Fibroblast of pulmonary artery (primary cell): Measurements from ENCODE around the gene ATP8B4.
"Not testable (repeated sequence)": the region's sequence is repeated elsewhere in the genome, so short reads cannot be mapped to it uniquely, and the experiment has no call there.

ENCODE experiments used
- DNase-seq: peaks from one replicate; pipeline ENCODE4 v3.0.0-alpha.2; 2010; ENCODE audit warnings: low read depth
- H3K4me3 ChIP-seq: replicated peaks from 2 replicates; pipeline ENCODE4 v1.5.1; 2011; ENCODE audit warnings: low read depth, mild to moderate bottlenecking, control low read depth, low read length, moderate library complexity
- TF ChIP-seq, protein P1 (sequence below): IDR thresholded peaks from 2 replicates; pipeline ENCODE4 v1.5.1; 2011; ENCODE audit warnings: mild to moderate bottlenecking, control low read depth, low read length, inconsistent platforms; ENCODE audit errors: missing control alignments

The ATP8B4 gene

DNA sequence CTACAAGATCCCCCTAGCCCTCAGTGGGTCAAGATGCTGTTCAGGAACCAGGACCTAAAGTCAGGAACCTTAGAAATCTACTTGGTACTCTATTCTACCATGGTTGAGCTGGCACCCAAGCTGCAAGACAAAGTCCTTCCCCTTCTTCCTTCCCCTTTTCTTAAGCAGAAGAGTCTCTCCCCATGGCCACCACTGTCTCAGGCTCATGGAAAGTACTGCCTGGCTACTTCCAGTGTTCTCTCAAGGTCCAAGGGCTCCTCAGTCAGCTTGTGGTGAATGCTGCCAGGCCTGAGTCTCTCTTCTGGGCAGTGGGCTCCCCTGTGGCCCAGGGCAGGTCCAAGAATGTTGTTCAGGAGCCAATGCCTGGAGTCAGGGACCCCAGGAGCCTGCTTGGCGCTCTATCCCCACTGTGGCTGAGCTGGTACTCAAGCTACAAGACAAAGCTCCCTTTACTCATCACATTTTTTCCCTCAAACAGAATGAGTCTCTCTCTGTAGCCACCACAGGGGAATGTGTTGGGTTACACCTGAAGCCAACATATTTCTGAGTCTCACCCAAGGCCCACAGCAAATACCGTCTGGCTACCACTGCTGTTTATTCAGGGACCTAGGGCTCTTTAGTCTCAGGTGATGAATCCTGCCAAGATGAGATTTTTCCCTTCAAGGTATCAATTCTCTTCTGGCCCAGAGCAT lies 44.8 kb upstream of the ATP8B4 start:
- H3K4me3 ChIP-seq = no peak overlapping the region
- TF ChIP-seq, protein P1, sequence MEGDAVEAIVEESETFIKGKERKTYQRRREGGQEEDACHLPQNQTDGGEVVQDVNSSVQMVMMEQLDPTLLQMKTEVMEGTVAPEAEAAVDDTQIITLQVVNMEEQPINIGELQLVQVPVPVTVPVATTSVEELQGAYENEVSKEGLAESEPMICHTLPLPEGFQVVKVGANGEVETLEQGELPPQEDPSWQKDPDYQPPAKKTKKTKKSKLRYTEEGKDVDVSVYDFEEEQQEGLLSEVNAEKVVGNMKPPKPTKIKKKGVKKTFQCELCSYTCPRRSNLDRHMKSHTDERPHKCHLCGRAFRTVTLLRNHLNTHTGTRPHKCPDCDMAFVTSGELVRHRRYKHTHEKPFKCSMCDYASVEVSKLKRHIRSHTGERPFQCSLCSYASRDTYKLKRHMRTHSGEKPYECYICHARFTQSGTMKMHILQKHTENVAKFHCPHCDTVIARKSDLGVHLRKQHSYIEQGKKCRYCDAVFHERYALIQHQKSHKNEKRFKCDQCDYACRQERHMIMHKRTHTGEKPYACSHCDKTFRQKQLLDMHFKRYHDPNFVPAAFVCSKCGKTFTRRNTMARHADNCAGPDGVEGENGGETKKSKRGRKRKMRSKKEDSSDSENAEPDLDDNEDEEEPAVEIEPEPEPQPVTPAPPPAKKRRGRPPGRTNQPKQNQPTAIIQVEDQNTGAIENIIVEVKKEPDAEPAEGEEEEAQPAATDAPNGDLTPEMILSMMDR = no peak

DNA sequence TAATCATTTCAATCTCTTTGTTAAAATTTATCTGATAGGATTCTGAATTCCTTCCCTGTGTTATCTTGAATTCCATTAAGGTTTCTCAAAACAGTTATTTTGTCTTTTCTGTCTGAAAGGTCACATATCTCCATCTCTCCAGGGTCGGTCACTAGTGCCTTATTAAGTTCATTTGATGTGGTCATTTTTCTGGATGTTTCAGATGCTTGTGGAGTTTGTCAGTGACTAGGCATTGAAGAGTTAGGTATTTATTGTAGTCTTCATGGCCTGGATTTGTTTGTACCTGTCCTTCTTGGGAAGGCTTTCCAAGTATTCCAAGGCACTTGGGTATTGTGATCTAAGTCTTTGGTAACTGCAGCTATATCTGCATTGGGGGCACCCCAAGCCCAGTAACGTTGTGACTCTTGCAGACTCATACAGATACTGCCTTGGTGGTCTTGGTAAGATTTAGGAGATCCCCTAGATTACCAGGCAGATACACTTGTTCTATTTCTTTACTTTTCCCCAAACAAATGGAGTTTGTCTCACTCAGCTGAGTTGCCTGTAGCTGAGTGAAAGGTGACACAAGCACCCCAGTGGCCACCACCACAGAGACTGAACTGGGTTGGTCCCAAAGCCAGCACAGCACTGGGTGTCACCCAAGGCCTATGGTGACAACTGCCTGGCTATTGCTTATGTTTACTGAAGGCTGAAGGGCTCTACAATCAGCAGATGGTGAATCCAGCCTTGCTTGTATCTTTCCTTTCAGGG lies 44.1 kb upstream of the ATP8B4 start:
- TF ChIP-seq, protein P1 = no peak
- DNase-seq = no peak
- no peak overlapping the region for H3K4me3 ChIP-seq

More for the DNA sequence above, 44.8 kb upstream of the ATP8B4 start:
- no peak for DNase-seq

DNA sequence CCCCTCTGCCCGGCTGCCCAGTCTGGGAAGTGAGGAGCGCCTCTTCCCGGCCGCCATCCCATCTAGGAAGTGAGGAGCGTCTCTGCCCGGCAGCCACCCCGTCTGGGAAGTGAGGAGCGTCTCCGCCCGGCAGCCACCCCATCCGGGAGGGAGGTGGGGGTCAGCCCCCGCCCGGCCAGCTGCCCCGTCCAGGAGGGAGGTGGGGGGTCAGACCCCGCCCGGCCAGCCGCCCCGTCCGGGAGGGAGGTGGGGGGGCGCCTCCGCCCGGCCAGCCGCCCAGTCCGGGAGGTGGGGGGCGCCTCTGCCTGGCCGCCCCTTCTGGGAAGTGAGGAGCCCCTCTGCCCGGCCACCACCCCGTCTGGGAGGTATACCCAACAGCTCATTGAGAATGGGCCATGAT lies 39.2 kb upstream of the ATP8B4 start:
- DNase-seq, H3K4me3 ChIP-seq: not testable (repeated sequence)

DNA sequence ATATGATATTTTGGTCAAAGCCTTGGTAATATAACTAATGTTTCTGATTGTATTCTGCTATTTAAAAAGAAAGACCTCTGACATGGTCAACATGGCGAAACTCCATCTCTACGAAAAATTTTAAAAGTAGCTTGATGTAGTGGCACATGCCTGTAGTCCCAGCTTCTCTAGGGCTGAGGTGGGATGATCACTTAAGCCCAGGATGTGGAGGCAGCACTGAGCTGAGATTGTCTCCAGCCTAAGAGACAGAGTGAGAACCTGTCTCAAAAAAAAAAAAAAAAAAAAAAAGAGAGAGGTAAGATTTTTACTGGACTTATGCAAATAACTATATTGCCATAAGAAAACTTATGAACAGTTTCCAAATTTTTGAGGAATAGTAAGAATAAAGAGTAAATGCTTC lies 32.4 kb upstream of the ATP8B4 start:
- H3K4me3 ChIP-seq = no peak overlapping the region
- TF ChIP-seq, protein P1 = no peak

DNA sequence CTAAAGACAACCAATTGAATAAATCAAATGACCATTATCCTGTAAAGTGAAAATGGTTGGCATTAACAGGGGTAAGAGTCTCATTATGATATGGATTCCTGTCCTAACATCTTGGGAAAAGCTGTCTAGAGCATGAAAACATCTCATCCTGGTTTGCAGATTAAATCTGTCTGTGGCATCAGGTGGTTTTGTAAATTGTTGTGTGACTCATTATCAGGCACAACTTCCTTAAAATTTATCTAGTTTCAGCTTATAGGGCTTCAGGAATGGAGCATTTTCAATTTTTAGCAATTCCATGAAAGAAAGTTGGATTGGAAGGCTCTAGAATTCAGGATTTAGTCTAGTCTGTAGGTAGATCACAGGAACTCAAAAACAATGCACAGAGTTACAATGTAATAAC lies 31.8 kb upstream of the ATP8B4 start:
- TF ChIP-seq, protein P1 = no peak

More for the DNA sequence above, 32.4 kb upstream of the ATP8B4 start:
- no peak for DNase-seq

DNA sequence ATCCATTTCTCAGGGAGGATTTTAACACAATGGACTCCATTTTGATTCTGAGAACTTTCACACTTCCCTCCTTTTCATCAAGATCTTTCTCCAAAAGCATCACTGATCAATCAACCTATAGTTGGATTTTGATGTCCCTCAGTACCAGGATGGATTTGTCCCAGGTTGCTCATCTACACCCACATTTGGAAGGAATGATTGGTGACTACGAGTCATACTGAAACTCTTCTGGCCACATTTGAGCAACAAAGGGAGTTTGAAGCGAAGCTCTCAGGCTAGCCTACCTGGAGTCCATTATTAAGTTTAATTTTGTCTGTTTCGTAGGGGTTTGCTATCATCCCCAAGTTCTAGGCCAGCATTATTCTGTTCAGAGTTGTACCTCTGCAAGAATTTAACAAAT lies 31.3 kb upstream of the ATP8B4 start:
- DNase-seq = no peak
- H3K4me3 ChIP-seq = no peak overlapping the region
- TF ChIP-seq, protein P1 = no peak

More for the DNA sequence above, 31.8 kb upstream of the ATP8B4 start:
- no peak for DNase-seq
- H3K4me3 ChIP-seq = no peak overlapping the region

DNA sequence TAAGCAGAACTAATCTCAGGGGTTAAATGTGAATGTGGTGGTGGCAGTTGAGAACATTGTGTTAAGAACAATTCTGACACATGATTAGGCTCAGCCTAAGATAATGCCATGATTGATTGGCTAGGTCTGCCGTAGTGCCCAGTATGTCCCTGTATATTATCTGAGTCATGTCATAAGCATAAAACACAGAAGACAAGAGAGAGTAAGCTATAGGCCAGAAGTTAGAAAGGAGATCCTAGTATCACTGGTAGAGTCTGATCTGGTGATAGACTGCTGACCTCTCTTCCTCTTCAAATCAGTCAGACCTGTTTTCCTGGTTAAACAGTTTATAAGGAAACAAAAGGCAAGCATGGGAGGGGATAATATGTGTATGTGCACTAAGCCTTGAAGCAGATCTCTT lies 30.1 kb upstream of the ATP8B4 start:
- TF ChIP-seq, protein P1 = no peak
- DNase-seq = no peak
- no peak overlapping the region for H3K4me3 ChIP-seq
